ENCODE results near the gene BICC1. TPM values are rescaled to one million over a fixed set of nuclear protein-coding genes. Genes with fewer than 3 reads are reported as not detected.
A peak's percentile ranks its signal among the peaks of the same experiment; 100 is the strongest.

BICC1 gene
- total RNA-seq, 1 experiment from 2014 or later = not detected

GRCh38 chr10:58781873-58782488 is 269.3 kb downstream of the BICC1 start:
- peak; percentile 47 for DNase-seq (ENCODE audit: low read depth, low spot score)
- TF ChIP-seq RAD21 (IDR thresholded peaks at IDR 0.05; ENCODE audit: low read depth) (peak; percentile 79), SIN3A (IDR thresholded peaks at IDR 0.05; ENCODE audit: low read depth) (no peak), ZBTB33 (IDR thresholded peaks at IDR 0.05; ENCODE audit: extremely low read depth, insufficient replicate concordance, low read length) (no peak), CTCF (IDR thresholded peaks at IDR 0.05 in 2 of 3, conservative IDR thresholded peaks at IDR 0.05 in 1 of 3; ENCODE audit: borderline replicate concordance in 1 of 3, insufficient read depth in 1 of 3, low read depth in 2 of 3, low read length in 2 of 3) (peak; percentile 40 to 74 (median 60); a peak in 4 of 6 replicates), JUND (IDR thresholded peaks at IDR 0.05) (no peak), POLR2AphosphoS5 (IDR thresholded peaks at IDR 0.05; ENCODE audit: low read depth, low read length) (no peak), ATF3 (IDR thresholded peaks at IDR 0.05) (no peak), CBX3 (IDR thresholded peaks at IDR 0.05; ENCODE audit: low read depth) (no peak), REST (IDR thresholded peaks at IDR 0.05; ENCODE audit: low read depth) (no peak), TCF7L2 (IDR thresholded peaks at IDR 0.05; ENCODE audit: borderline replicate concordance, extremely low read depth, insufficient read depth, insufficient read length) (no peak), EZH2phosphoT487 (IDR thresholded peaks at IDR 0.05; ENCODE audit: borderline replicate concordance) (no peak), CEBPB (IDR thresholded peaks at IDR 0.05; ENCODE audit: low read depth) (no peak), ZNF274 (IDR thresholded peaks at IDR 0.05; ENCODE audit: low read depth, low read length) (no peak), ELF1 (IDR thresholded peaks at IDR 0.05; ENCODE audit: borderline replicate concordance, low read depth) (no peak)
- Histone ChIP-seq H3K9ac (ENCODE audit: low read length) (no peak overlapping the region), H3K9me2 (ENCODE audit: insufficient read depth) (no peaks in the 10 kb centered on the region), H4K20me1 (ENCODE audit: insufficient read depth) (no peaks in the 10 kb centered on the region), H3K36me3 (ENCODE audit: control insufficient read depth in 1 of 2, insufficient read depth in 2 of 2, low read length in 2 of 2) (no peaks in the 10 kb centered on the region), H3K9me3 (ENCODE audit: control insufficient read depth in 1 of 2, insufficient read depth in 1 of 2, low read depth in 1 of 2, low read length in 2 of 2) (no peaks in the 10 kb centered on the region), H3K4me3 (replicated peaks in 1 of 2; ENCODE audit: low read depth in 1 of 2, low read length in 2 of 2) (no peak overlapping the region), H2AFZ (ENCODE audit: low read depth, low read length, poor library complexity, severe bottlenecking) (peak overlapping the region; percentile 47), H3K4me1 (ENCODE audit: control insufficient read depth in 1 of 2, insufficient read depth in 2 of 2, low read length in 2 of 2) (no peaks in the 10 kb centered on the region), H3K79me2 (ENCODE audit: insufficient read depth, low read length) (no peaks in the 10 kb centered on the region), H3K4me2 (ENCODE audit: low read length) (no peak overlapping the region), H3K27ac (ENCODE audit: low read depth, low read length) (no peak overlapping the region), H3K27me3 (ENCODE audit: insufficient read depth, low read length) (no peaks in the 10 kb centered on the region)
- ChIA-PET CTCF (interaction anchor here (0.8 to 1.2 kb wide), 4 partner anchors 170 to 842 kb away, joined by 3 read pairs; no protein-coding TSS in a partner anchor), POLR2A (no interaction called here), RAD21 (ENCODE audit: low non-redundant PET in 1 of 2, low total read pairs in 2 of 2, uncharacterized antibody in 2 of 2, unreplicated experiment in 2 of 2) (no interaction called here)
- no TSS peak for BruUV-seq (replicated peaks)
- intact Hi-C loops (cut with micrococcal nuclease) = loop anchor here (1.0 to 10.0 kb wide), 7 partner anchors 173 to 1255 kb away; no protein-coding TSS in a partner anchor
- peak; percentile 82 for ATAC-seq
